HEK293T (cell line): ENCODE results near the gene GAL3ST2.
"Not testable (repeated sequence)": the region's sequence is repeated elsewhere in the genome, so short reads cannot be mapped to it uniquely, and the experiment has no call there.

Experiments
- CTCF ChIA-PET: fragments of 350-600 bp; formaldehyde crosslinking; extraction: SDS; loops from one replicate; lab custom pipeline; 2021; ENCODE audit warnings: antibody characterized with exemption, inconsistent platforms; lab: Yijun Ruan, JAX
- POLR2A ChIA-PET: fragments of 350-600 bp; formaldehyde crosslinking; extraction: SDS; loops from one replicate; lab custom pipeline; 2020; ENCODE audit warnings: antibody characterized with exemption, inconsistent platforms; lab: Yijun Ruan, JAX
- DNase-seq: peaks from one replicate; pipeline ENCODE4 v3.0.0; 2012; ENCODE audit warnings: mixed read lengths; ENCODE audit errors: extremely low spot score
- ARNT ChIP-seq: fragments of 450-650 bp; IDR thresholded peaks from 2 replicates; pipeline ENCODE4 v1.6.1; 2017; ENCODE audit warnings: mild to moderate bottlenecking
- BHLHE40 ChIP-seq: fragments of 450-650 bp; IDR thresholded peaks from 2 replicates; pipeline ENCODE4 v1.6.1; 2016; ENCODE audit warnings: mild to moderate bottlenecking, moderate library complexity, borderline replicate concordance
- CTBP1 ChIP-seq: fragments of 450-650 bp; IDR thresholded peaks from 2 replicates; pipeline ENCODE4 v1.6.1; 2016; ENCODE audit warnings: borderline replicate concordance
- ELF4 ChIP-seq: fragments of 450-650 bp; IDR thresholded peaks from 2 replicates; pipeline ENCODE4 v1.6.1; 2017; ENCODE audit warnings: antibody characterized with exemption
- FOXA1 ChIP-seq: fragments of 450-650 bp; IDR thresholded peaks from 2 replicates; pipeline ENCODE4 v1.6.1; 2016; ENCODE audit warnings: mild to moderate bottlenecking
- FOXK2 ChIP-seq: fragments of 450-650 bp; IDR thresholded peaks from 2 replicates; pipeline ENCODE4 v1.6.1; 2016; ENCODE audit warnings: mild to moderate bottlenecking
- FOXM1 ChIP-seq: fragments of 450-650 bp; IDR thresholded peaks from 2 replicates; pipeline ENCODE4 v1.6.1; 2017; ENCODE audit warnings: mild to moderate bottlenecking, borderline replicate concordance
- HDGF ChIP-seq: fragments of 450-650 bp; IDR thresholded peaks from 2 replicates; pipeline ENCODE4 v1.6.1; 2017; ENCODE audit warnings: antibody characterized with exemption, borderline replicate concordance
- L3MBTL2 ChIP-seq: fragments of 450-650 bp; conservative IDR thresholded peaks from 2 replicates; pipeline ENCODE4 v1.6.1; 2016; ENCODE audit warnings: mild to moderate bottlenecking
- LEF1 ChIP-seq: fragments of 450-650 bp; IDR thresholded peaks from 2 replicates; pipeline ENCODE4 v1.6.1; 2017; ENCODE audit warnings: mild to moderate bottlenecking, borderline replicate concordance
- NFRKB ChIP-seq: fragments of 450-650 bp; IDR thresholded peaks from 2 replicates; pipeline ENCODE4 v1.6.1; 2016; ENCODE audit warnings: mild to moderate bottlenecking, moderate library complexity
- PKNOX1 ChIP-seq: fragments of 450-650 bp; IDR thresholded peaks from 2 replicates; pipeline ENCODE4 v1.6.1; 2016
- SP1 ChIP-seq: fragments of 450-650 bp; IDR thresholded peaks from 2 replicates; pipeline ENCODE4 v1.6.1; 2017
- SUZ12 ChIP-seq: fragments of 450-650 bp; IDR thresholded peaks from 2 replicates; pipeline ENCODE4 v1.6.1; 2016; ENCODE audit warnings: mild to moderate bottlenecking
- TARDBP ChIP-seq: fragments of 450-650 bp; IDR thresholded peaks from 2 replicates; pipeline ENCODE4 v1.6.1; 2016
- ZNF384 ChIP-seq: fragments of 450-650 bp; IDR thresholded peaks from 2 replicates; pipeline ENCODE4 v1.6.1; 2016

Gene GAL3ST2

GRCh38 chr2:241776336-241777169, at the start of gene GAL3ST2:
Gene GAL3ST2 (plus strand): TSS chr2:241776822. CDS start chr2:241776956, 134 bp downstream.
- ChIA-PET POLR2A (no interaction called here), CTCF (no interaction called here)
- TF ChIP-seq LEF1 (no peak), FOXK2 (no peak), ZNF384 (no peak), TARDBP (no peak), SUZ12 (no peak), SP1 (no peak), HDGF (no peak), L3MBTL2 (no peak), NFRKB (no peak), CTBP1 (no peak), FOXM1 (no peak), ARNT (no peak), FOXA1 (no peak)
- DNase-seq, result no peak

GRCh38 chr2:241728000-241728399, 48.6 kb upstream of the GAL3ST2 start:
- TF ChIP-seq LEF1 (no peak), ZNF384 (no peak), TARDBP (no peak), BHLHE40 (no peak), CTBP1 (no peak), SUZ12 (no peak)
- no peak for DNase-seq
- POLR2A ChIA-PET, result interaction anchor here (1.7 kb wide), 1 partner anchor 27 kb away, joined by 3 read pairs; no protein-coding TSS in a partner anchor
- CTCF ChIA-PET, result interaction anchor here (0.5 kb wide), 1 partner anchor 97 kb away, joined by 3 read pairs; no protein-coding TSS in a partner anchor

- ChIA-PET POLR2A (interaction anchor here (1.7 kb wide), 1 partner anchor 27 kb away, joined by 3 read pairs; no protein-coding TSS in a partner anchor), CTCF (no interaction called here)
- no peak for DNase-seq
- no peak for TF ChIP-seq BHLHE40
- no peak for TF ChIP-seq ARNT
Observed at GRCh38 chr2:241728627-241729026, 48.0 kb upstream of the GAL3ST2 start.

- POLR2A ChIA-PET, result no interaction called here
- TF ChIP-seq ZNF384 (no peak), HDGF (no peak), BHLHE40 (no peak), SP1 (no peak), NFRKB (no peak), LEF1 (no peak), SUZ12 (no peak), L3MBTL2 (no peak), FOXA1 (no peak), TARDBP (no peak), CTBP1 (no peak), FOXK2 (no peak), FOXM1 (no peak), ARNT (no peak)
- no peak for DNase-seq
- CTCF ChIA-PET, result no interaction called here
Observed at GRCh38 chr2:241729868-241730267, 46.8 kb upstream of the GAL3ST2 start.

GRCh38 chr2:241730671-241731293, 45.8 kb upstream of the GAL3ST2 start:
- CTCF ChIA-PET, result no interaction called here
- DNase-seq, result no peak
- POLR2A ChIA-PET, result interaction anchor here (1.1 to 1.5 kb wide), 3 partner anchors 24 to 44 kb away, joined by 3 to 4 read pairs (median 4); partner anchors contain the start of genes DTYMK and ING5
- no peak for TF ChIP-seq BHLHE40
- TF ChIP-seq SUZ12, result no peak
- TF ChIP-seq L3MBTL2, result no peak
- TF ChIP-seq SP1, result no peak
- TF ChIP-seq PKNOX1, result no peak
- no peak for TF ChIP-seq FOXA1
- TF ChIP-seq ZNF384, result no peak
- no peak for TF ChIP-seq CTBP1
- TF ChIP-seq ELF4, result no peak
- TF ChIP-seq NFRKB, result no peak
- TF ChIP-seq FOXM1, result no peak
- TF ChIP-seq LEF1, result no peak
- TF ChIP-seq ARNT, result no peak
- no peak for TF ChIP-seq HDGF
- TF ChIP-seq TARDBP, result no peak
- TF ChIP-seq FOXK2, result no peak

- ChIA-PET POLR2A (interaction anchor here (1.5 kb wide), 1 partner anchor 31 kb away, joined by 4 read pairs; the partner anchor contains the start of gene ING5), CTCF (interaction anchor here (0.6 kb wide), 1 partner anchor 150 kb away, joined by 3 read pairs; no protein-coding TSS in a partner anchor)
- not testable (repeated sequence) for DNase-seq
Observed at GRCh38 chr2:241732513-241733186, 44.0 kb upstream of the GAL3ST2 start.
